NCI-H1436 (cell line): ENCODE measurements around the gene NEBL.

Experiments used
- DNase-seq: peaks from one replicate; lab custom pipeline; 2025; lab: John Stamatoyannopoulos, UW

Gene NEBL

GRCh38 chr10:20863008-20863407, 34.1 kb downstream of the NEBL start:
- DNase-seq: no peak

- DNase-seq: no peak
Measured at GRCh38 chr10:20858292-20859124, 38.6 kb downstream of the NEBL start.

DNA sequence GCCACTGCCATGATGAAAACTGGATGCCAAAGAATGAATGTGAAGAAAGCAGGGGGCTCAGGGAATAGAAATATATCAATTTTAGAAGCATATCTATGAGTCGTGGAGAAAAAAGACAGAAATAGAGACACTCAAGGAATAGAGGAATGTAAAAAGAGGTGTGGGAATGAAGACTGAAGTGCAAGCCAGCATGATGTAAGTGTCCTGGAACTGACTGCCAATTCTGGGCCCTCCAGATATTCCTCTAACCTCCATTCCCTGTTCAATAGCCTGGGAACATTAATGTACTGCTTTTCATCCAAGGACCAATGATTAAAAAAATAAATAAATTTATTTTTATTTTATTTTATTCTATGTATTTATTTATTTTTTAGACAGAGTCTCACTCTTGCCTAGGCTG, 40.6 kb downstream of the NEBL start:
- DNase-seq: no peak

DNA sequence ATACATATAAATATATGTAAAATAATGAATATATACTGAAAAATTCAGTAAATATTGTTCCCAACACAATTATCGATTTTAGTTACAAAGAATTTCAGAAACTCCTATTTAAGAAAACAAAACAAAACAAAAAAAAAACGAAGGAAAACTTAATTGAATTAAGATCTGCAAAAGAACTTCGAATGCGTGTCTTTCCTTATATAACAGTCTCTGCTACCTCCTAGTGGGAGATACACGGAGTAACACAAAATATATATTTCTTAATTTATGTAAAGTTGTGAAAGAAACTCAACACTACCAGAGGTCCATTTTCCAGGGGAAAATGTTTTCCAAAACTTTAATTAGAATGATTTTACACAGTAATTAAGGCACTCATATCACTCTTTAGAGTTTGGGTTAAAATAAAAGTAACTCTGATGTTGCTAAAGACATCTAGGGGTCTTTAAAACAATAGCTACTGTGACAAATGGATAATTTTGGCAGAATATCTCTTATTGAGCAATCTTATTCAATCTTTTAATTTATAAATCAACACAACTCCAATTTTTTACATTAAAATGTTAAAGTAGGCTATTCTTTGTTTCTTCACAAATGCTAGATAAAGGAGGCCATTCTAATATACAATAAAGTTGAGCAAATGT, 41.6 kb downstream of the NEBL start:
- DNase-seq: peak; percentile 11

GRCh38 chr10:20853276-20853675, 43.8 kb downstream of the NEBL start:
- no peak for DNase-seq

DNA sequence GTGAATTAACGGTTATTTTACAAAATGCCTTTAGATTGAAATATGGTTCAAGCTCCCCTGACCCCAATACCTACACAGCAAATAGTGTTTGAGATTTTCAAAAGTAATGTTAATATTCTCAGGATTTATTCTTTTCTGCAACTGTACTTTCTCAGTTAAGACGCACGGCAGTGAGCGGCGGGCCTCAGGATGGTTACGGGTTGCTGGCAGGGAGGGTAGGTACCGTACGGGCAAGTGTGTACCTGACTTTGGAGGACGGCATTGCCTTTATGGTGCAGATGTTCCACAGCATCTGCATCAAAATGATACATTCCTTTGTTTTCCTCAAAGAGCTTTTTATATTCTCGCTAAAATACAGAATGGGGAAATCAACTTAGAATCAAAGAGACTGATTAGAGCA, 44.8 kb downstream of the NEBL start:
- DNase-seq: no peak

- DNase-seq: no peak
Measured at GRCh38 chr10:20847512-20847911, 49.6 kb downstream of the NEBL start.

GRCh38 chr10:20846263-20846662, 50.8 kb downstream of the NEBL start:
- no peak for DNase-seq

- DNase-seq: no peak
Measured at GRCh38 chr10:20841419-20841818, 55.7 kb downstream of the NEBL start.

GRCh38 chr10:20839910-20840309, 57.2 kb downstream of the NEBL start:
- no peak for DNase-seq

GRCh38 chr10:20839141-20839540, 58.0 kb downstream of the NEBL start:
- DNase-seq: no peak

GRCh38 chr10:20836401-20836800, 60.7 kb downstream of the NEBL start:
- DNase-seq: no peak

DNA sequence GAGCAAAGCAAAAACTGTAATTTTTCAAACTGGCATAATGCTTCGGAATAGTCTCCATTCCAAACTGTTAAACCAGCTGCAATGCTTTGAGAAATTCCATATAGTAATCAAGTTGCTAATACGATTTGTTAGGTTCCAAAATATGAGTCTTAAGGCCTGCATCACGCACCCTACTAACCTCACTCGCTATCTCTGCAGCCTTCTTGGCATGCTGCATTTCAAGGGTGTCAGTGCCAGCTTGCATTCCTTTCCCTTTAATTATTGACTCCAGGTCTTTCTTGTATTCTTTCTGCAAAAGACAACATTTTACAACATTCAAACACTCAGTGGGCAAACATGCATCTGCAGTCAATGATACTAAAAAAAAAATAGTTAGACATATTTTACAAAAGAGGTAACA, 61.8 kb downstream of the NEBL start:
- no peak for DNase-seq

- no peak for DNase-seq
Measured at GRCh38 chr10:20834825-20835224, 62.3 kb downstream of the NEBL start.

GRCh38 chr10:20822825-20823224, 74.3 kb downstream of the NEBL start:
- DNase-seq: no peak

DNA sequence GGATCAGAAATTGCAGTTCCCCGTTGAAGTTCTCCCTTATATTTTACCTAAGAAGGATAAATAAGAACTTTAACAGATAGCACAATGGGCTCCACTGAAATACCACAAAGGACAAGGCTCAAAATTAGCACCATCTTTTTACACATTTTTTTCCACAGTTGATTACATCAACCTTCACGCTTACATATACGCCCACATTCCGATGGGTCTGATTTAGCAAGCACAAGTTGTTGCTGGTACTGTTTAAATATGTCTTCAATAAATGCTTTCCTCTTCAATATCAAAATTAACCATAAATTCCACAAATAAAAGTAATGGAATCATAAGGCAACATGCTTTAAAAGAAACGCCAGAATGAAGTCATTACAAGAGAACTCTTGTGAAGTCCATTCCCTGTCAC, 79.5 kb downstream of the NEBL start:
- DNase-seq: no peak

- DNase-seq: no peak
Measured at GRCh38 chr10:20817116-20817515, 80.0 kb downstream of the NEBL start.

DNA sequence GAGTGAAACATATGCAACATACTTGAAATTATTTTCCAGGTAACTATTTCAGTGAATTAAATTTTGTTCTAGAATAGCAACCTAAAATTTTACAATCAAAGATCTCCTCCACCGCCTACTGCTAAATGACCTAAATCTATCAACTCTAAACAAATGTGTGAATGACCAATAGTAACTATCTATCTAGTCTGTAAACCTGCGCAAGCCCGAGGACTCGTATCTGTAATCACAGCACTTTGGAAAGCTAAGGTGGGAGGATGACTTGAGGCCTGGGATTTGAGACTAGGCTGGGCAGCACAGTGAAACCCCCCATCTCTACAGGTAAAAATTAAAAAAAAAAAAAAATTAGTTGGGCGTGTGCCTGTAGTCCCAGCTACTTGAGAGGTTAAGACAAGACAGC, 83.0 kb downstream of the NEBL start:
- DNase-seq: no peak

DNA sequence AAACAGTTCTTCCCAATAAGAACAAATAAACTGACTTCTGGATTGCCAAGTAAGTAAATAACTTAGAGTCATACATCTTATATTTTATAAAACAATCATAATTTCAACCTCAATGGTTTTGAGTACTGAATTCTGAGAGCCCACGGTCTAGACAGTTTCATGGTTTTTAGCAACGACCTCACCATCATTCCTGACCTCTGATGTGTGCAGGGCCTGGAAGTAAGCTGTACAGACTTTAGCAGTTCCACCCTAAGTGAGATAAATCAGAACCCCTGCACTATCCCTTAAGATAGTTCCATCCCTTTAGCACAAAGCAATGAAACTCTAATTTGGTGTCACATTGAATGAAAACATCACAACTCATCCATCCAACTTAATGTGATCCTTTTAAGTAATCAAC, 86.0 kb downstream of the NEBL start:
- no peak for DNase-seq

GRCh38 chr10:20809631-20810030, 87.5 kb downstream of the NEBL start:
- no peak for DNase-seq

DNA sequence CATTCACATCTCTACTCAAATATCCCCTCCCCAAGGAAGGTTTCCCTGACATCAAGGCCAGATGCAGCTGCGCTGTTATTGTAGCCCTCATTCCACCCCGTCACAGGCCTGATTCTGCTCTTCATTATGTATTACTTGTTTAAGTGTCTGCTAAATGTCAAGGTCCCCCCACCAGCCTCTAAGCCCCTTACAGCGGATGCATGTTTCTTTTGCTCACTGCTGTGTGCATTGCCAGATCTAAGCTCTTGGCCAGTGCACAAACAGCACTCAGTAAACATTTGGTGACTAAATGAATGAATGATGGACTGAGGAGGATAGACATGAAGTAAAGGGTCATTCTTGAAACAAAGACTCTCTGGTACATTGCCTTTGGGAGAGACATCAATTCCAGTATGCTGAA, 90.6 kb downstream of the NEBL start:
- no peak for DNase-seq

GRCh38 chr10:20797290-20797689, 99.8 kb downstream of the NEBL start:
- no peak for DNase-seq

DNA sequence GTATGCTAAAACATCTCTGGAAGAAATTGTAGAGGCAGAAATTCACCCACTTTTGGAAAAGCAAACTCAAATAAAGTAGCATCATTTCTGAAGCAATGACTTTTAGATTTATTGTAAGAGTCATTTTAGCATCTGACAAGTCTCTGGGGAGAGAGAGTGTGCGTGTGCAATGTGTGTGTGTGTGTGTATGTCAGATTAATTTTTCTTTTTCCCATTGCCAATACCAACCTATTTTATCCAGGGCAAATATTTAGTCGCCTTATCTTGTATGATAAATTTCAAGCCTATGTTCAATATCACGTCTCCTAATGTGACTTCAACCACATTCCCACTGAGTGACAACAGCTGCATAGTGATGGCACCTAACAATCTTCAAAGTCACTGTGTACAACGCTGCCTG, 101.7 kb downstream of the NEBL start:
- DNase-seq: no peak

GRCh38 chr10:20785174-20785573, 111.9 kb downstream of the NEBL start:
- DNase-seq: no peak
